Tibial nerve (tissue), 4 donors: ENCODE results near the gene COG5.

Experiments used
- CTCF ChIP-seq, 5 experiments: fragments of 200-600 bp in 3 of 5; fragments of 450-650 bp in 2 of 5; sonication (generic) in 3 of 5; IDR thresholded peaks; one replicate each; pipeline ENCODE4 v1.5.1; 2016 to 2019; ENCODE audit warnings: antibody characterized with exemption in 5 of 5, mild to moderate bottlenecking in 3 of 5, moderate library complexity in 2 of 5
- EP300 ChIP-seq, 2 donors: sonication (generic); formaldehyde crosslinking; IDR thresholded peaks; one replicate each; pipeline ENCODE4 v1.6.1; 2017; ENCODE audit warnings: antibody characterized with exemption in 2 of 2, mild to moderate bottlenecking in 1 of 2
- POLR2A ChIP-seq, 2 donors: fragments of 450-650 bp; IDR thresholded peaks; one replicate each; pipeline ENCODE4 v1.6.1; 2017; ENCODE audit warnings: antibody characterized with exemption in 2 of 2, mild to moderate bottlenecking in 2 of 2, moderate library complexity in 2 of 2

DNA sequence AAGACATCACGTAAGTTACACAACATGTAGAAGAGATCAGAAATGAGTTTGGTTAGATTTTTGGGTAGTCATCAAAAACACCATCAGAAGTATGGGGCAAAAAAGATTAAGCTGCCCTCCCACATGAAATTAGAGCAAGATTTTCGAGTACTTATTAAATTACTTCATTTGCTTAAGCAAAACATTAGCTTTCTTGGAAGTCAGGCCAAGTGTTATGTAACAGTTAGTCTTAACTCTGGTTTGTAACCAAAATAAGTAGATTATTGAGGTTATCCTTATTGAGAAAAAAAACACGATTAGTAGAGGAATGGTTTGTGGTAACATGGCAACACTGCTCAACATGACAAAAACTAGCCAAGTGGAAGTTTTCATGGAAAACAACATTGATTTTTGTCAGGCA is 357.0 kb downstream of the COG5 start:
- TF ChIP-seq CTCF (IDR thresholded peaks at IDR 0.05) (no peak), POLR2A (IDR thresholded peaks at IDR 0.05) (no peak), EP300 (IDR thresholded peaks at IDR 0.05) (no peak)
